HG03196 (cell line): ENCODE results near the gene RBM12.

Source experiments
- ATAC-seq: cut with Tn5 transposase; IDR thresholded peaks from one replicate; pipeline ENCODE4 v1.9.1; 2021; ENCODE audit not compliant: unreplicated experiment

Gene RBM12

DNA sequence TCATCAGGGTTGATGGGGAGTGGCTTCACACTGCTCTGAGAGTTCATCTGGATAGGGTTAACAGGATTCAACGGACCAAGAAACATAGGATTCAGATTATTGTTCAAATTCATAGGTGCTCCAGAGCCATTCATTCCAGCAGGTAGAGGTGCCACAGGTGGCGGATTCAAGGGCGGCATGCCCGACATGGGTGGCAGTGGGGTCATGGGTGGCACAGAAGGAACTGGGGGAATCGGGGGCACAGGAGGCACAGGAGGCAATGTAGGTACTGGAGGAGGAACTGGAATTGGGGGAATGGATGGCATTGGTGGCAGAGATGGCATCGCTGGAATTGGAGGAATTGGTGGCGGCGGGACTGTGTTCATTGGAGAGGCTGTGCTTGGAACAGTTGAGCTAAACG lies 10.3 kb downstream of the RBM12 start:
- no peak for ATAC-seq

DNA sequence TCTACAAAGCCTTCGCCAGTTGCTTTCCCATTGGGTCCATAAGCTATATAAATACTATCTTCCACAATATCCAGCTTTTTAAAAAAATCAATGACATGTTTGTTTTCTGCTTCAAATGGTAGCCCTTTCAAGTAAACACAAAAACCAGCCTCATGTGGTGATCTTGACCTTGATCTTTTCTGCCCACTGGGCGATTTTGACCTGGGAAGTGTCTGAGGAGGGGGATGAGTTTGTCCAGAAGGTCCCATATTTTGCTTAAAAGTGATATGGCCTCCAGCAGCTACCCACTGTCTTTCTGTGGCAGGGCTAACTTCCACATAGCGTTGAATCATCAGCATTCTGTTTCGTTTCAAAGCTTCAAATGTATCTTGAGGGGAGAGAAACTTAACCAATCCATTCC lies 10.8 kb downstream of the RBM12 start:
- ATAC-seq, result no peak

DNA sequence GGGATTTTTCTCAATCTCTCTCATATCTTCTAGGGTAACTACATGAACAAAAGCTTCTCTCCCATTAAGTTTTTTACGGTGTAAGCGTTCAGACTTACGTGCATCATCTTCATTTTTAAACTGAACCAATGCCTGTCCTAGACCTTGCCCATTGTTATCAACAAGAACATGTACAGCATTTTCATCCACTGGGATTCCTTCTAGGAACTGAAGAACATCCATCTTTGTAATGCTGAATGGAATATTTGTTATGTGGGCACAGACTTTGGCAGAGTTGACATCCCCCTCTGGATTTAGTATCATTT lies 11.3 kb downstream of the RBM12 start:
- ATAC-seq, result no peak

GRCh38 chr20:35652641-35653429 lies 11.9 kb downstream of the RBM12 start:
- ATAC-seq, result no peak

GRCh38 chr20:35651958-35652357 lies 12.7 kb downstream of the RBM12 start:
- no peak for ATAC-seq

GRCh38 chr20:35650632-35651031 lies 14.1 kb downstream of the RBM12 start:
- ATAC-seq, result no peak

DNA sequence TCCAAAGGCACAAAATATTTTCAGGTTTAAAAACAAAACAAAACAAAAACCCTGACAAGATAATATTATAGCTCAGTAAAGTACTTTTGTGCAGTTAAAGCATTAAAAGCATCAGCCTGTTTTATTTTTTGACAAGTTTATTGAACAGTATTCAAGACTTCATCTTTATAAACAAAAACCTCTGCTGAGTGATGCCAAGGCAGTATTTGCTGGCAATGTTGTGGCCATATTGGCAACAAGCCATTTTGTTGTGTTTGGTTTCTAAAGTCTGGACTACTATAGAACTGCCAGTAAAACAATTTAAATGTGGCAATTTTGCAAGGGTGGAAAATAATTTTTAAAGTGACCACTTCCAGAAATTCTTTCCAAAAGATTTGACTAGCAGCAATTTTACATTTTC lies 15.9 kb downstream of the RBM12 start:
- no peak for ATAC-seq

DNA sequence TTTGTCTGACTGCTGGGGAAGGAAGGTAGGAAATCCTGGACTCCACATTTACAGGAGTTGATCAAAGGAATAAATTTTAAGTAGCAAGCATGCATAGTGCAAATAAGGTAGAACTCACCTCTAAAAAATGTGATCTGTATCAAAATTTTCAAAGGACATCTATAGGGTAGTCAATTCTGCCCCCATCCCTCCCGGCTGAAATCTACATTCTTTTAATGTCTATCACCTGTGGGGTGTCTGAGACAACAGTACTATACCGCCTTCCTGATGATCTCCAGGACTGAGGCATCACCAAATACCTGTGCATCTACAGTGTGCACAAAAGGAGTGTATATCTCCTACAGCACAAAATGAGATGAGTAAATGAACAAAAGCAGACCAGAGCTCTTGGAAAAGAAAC lies 19.9 kb downstream of the RBM12 start:
- no peak for ATAC-seq

- ATAC-seq, result no peak
Observed at GRCh38 chr20:35643045-35643444, 21.7 kb downstream of the RBM12 start.

- no peak for ATAC-seq
Observed at GRCh38 chr20:35641743-35642142, 23.0 kb downstream of the RBM12 start.

DNA sequence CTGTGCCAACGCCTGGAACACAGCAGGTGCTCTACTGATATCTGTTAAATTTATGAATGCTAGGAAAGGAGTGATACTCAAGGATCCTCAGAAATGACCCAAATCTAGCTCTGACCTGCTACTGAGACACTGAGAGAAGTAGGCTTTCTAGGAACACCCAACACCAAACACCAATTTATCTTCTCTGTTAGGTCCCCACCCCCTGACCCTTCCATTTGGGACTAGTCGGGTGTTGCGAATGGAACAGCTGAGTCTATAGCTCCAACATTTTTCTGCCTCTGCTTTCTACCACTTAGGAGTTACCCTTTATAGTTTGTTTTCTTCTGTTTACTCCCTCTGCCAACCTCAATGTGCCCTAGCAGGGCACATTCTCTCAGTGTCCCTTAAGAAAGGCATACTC lies 24.0 kb downstream of the RBM12 start:
- ATAC-seq, result no peak

DNA sequence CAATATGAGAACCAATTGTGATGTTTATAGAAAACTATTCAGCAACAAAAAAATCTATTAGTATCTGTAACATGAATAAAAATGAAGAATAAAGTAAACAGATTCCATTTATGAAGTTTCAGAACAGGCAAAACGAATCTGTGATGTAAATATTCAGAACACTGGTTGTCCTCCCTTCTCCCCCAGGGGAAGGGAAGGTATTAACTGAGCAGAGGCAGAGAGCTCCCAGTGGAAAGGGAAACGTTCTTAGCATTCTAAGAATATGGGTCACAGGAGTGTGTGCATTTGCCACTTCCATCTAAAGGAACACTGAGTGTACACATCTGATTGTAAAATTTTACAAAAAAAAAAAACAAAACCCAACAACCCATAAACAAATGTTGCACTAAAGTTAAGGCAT lies 25.9 kb downstream of the RBM12 start:
- ATAC-seq, result no peak

DNA sequence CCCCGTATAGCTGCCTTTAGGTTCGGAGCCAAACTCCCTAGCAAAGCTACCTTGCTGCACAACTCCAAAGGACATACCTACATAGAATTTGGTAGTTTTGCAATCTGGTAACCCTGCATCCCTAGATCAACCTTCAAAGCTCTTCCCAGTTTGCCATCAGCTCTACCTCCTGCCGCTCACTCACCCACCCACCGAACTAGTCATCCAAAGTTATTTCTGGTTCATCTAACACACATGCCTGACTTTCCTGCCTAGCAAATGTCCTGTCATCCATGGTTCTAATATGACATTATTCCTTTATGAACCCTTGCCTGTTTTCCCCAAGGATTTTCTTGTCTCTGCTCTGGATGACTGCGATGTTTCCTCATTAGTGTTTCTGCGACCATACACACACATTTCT lies 27.4 kb downstream of the RBM12 start:
- ATAC-seq, result no peak

GRCh38 chr20:35636095-35636494 lies 28.6 kb downstream of the RBM12 start:
- ATAC-seq, result no peak

DNA sequence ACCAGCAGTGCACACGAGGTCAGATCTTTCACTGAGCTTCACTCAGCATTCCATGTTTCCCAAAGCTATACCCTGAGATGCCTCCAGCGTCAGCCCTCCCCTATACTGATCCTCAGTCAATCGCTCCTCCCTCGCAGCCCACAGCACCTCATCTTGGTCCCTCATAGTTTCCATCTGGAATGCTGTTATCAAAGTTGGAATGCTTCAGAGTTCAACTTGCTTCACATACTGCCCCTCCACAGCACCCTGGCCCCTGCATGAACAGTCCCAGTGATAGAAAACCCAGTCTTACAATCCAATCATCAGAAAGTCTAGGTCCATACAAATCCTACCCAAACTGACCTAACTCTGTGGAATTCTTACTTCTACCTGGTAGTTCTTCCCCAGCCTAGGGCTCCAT lies 29.0 kb downstream of the RBM12 start:
- ATAC-seq, result no peak

GRCh38 chr20:35632539-35633115 lies 32.1 kb downstream of the RBM12 start:
- no peak for ATAC-seq

GRCh38 chr20:35630636-35631035 lies 34.1 kb downstream of the RBM12 start:
- no peak for ATAC-seq

GRCh38 chr20:35629427-35630145 lies 35.1 kb downstream of the RBM12 start:
- no peak for ATAC-seq

DNA sequence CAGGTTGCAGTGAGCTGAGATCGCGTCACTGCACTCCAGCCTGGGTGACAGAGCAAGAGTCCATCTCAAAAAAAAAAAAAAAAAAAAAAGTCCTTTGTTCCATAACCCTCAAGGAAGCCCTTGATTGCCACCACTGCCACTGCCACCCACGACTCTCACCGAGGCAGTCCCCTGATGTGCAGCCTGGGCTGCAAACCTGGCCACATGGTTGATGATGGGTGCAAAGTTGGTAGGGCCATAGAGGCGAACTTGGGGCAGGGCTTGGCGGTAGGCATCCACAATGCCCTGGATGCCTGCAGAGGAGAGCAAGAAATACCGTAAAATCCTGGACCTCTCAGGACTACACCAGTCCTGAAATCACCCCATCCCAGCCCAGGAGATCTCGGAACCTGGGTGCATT lies 37.6 kb downstream of the RBM12 start:
- no peak for ATAC-seq

GRCh38 chr20:35626386-35627001 lies 38.2 kb downstream of the RBM12 start:
- ATAC-seq, result no peak

GRCh38 chr20:35625584-35626385 lies 38.9 kb downstream of the RBM12 start:
- ATAC-seq, result no peak
